Activated CD4-positive, alpha-beta memory T cell treated with anti-CD3 and anti-CD28 coated beads for 36 hours (primary cell): ENCODE results near the gene PCBD1. TPM values are rescaled to one million over a fixed set of nuclear protein-coding genes. Genes with fewer than 3 reads are reported as not detected.
"Not testable (repeated sequence)": the region's sequence is repeated elsewhere in the genome, so short reads cannot be mapped to it uniquely, and the experiment has no call there.

Experiments used
- CTCF ChIA-PET: fragments of 350-600 bp; sonication (Branson Sonifier 250); formaldehyde crosslinking; loops from one replicate; lab custom pipeline; 2021; ENCODE audit warnings: antibody characterized with exemption, inconsistent platforms; lab: Charles Lee
- POLR2A ChIA-PET: fragments of 350-600 bp; sonication (Branson Sonifier 250); formaldehyde crosslinking; loops from one replicate; lab custom pipeline; 2021; ENCODE audit warnings: antibody characterized with exemption; lab: Charles Lee
- DNase-seq: peaks from one replicate; pipeline ENCODE4 v3.0.0-alpha.2; 2020
- H3K27ac Mint-ChIP-seq: one replicate; pipeline ENCODE4 v1.8.0; 2021; ENCODE audit warnings: mixed read lengths
- H3K27me3 Mint-ChIP-seq: one replicate; pipeline ENCODE4 v1.8.0; 2021; ENCODE audit warnings: mixed read lengths
- H3K36me3 Mint-ChIP-seq: one replicate; pipeline ENCODE4 v1.8.0; 2021; ENCODE audit warnings: mixed read lengths
- H3K4me1 Mint-ChIP-seq: one replicate; pipeline ENCODE4 v1.8.0; 2021; ENCODE audit warnings: low read depth, mixed read lengths
- H3K4me3 Mint-ChIP-seq: one replicate; pipeline ENCODE4 v1.8.0; 2021; ENCODE audit warnings: mild to moderate bottlenecking, mixed read lengths
- H3K9me3 Mint-ChIP-seq: one replicate; pipeline ENCODE4 v1.8.0; 2021; ENCODE audit warnings: mixed read lengths
- intact Hi-C: fragments of 100-400 bp; cut with micrococcal nuclease; formaldehyde crosslinking; loops from one replicate; pipeline ENCODE4 v1.15.1; 2023
- total RNA-seq, 2 experiments: library from RNA; stranded (reverse); gene quantifications; one replicate each; pipeline ENCODE4 v1.2.3, GENCODE V29; 2021

The PCBD1 gene
- total RNA-seq, 2 experiments from 2014 or later, result 53.4 to 56.7 TPM

GRCh38 chr10:70874061-70874460 lies 14.3 kb downstream of the PCBD1 start:
- POLR2A ChIA-PET, result no interaction called here
- CTCF ChIA-PET, result no interaction called here
- DNase-seq, result no peak
- Mint-ChIP-seq H3K27ac (no peak overlapping the region), H3K4me3 (no peak overlapping the region), H3K36me3 (peaks cover 38% of the 10 kb centered on the region), H3K27me3 (no peaks in the 10 kb centered on the region), H3K9me3 (no peaks in the 10 kb centered on the region), H3K4me1 (peaks cover 2% of the 10 kb centered on the region)
- intact Hi-C loops, result no loop called here

GRCh38 chr10:70872291-70872690 lies 16.1 kb downstream of the PCBD1 start:
- no peak overlapping the region for H3K4me3 Mint-ChIP-seq
- no peaks in the 10 kb centered on the region for H3K27me3 Mint-ChIP-seq
- H3K27ac Mint-ChIP-seq, result no peak overlapping the region
- ChIA-PET POLR2A (no interaction called here), CTCF (interaction anchor here (1.0 to 2.3 kb wide), 2 partner anchors 8 to 9 kb away, joined by 3 to 11 read pairs; no protein-coding TSS in a partner anchor)
- H3K4me1 Mint-ChIP-seq, result no peaks in the 10 kb centered on the region
- H3K36me3 Mint-ChIP-seq, result peaks cover 41% of the 10 kb centered on the region
- H3K9me3 Mint-ChIP-seq, result no peaks in the 10 kb centered on the region
- DNase-seq, result no peak
- intact Hi-C loops, result no loop called here

GRCh38 chr10:70866424-70866823 lies 21.9 kb downstream of the PCBD1 start:
- peaks cover 47% of the 10 kb centered on the region for H3K36me3 Mint-ChIP-seq
- intact Hi-C loops, result no loop called here
- POLR2A ChIA-PET, result no interaction called here

GRCh38 chr10:70864935-70865334 lies 23.4 kb downstream of the PCBD1 start:
- Mint-ChIP-seq H3K27ac (no peak overlapping the region), H3K9me3 (no peaks in the 10 kb centered on the region), H3K27me3 (no peaks in the 10 kb centered on the region), H3K36me3 (peaks cover 52% of the 10 kb centered on the region), H3K4me3 (no peak overlapping the region), H3K4me1 (peaks cover 23% of the 10 kb centered on the region)
- intact Hi-C loops, result no loop called here
- POLR2A ChIA-PET, result interaction anchor here (1.7 kb wide), 1 partner anchor 32 kb away, joined by 5 read pairs; no protein-coding TSS in a partner anchor
- no peak for DNase-seq
- CTCF ChIA-PET, result interaction anchor here (0.6 to 1.4 kb wide), 3 partner anchors 16 to 592 kb away, joined by 3 to 5 read pairs (median 4); no protein-coding TSS in a partner anchor

More at GRCh38 chr10:70866424-70866823, 21.9 kb downstream of the PCBD1 start:
- no peak overlapping the region for H3K27ac Mint-ChIP-seq
- DNase-seq, result no peak
- H3K4me3 Mint-ChIP-seq, result no peak overlapping the region
- CTCF ChIA-PET, result no interaction called here
- H3K4me1 Mint-ChIP-seq, result peaks cover 23% of the 10 kb centered on the region
- no peaks in the 10 kb centered on the region for H3K27me3 Mint-ChIP-seq
- no peaks in the 10 kb centered on the region for H3K9me3 Mint-ChIP-seq

GRCh38 chr10:70863470-70864160 lies 24.8 kb downstream of the PCBD1 start:
- Mint-ChIP-seq H3K4me3 (no peak overlapping the region), H3K27me3 (no peaks in the 10 kb centered on the region), H3K4me1 (peaks cover 23% of the 10 kb centered on the region), H3K9me3 (no peaks in the 10 kb centered on the region), H3K27ac (peak overlapping the region; percentile 82), H3K36me3 (peaks cover 51% of the 10 kb centered on the region)
- intact Hi-C loops, result loop anchor here (1.0 kb wide), 2 partner anchors 30 to 42 kb away; no protein-coding TSS in a partner anchor
- no peak for DNase-seq
- ChIA-PET CTCF (interaction anchor here (1.0 to 1.4 kb wide), 3 partner anchors 8 to 46 kb away, joined by 3 to 7 read pairs (median 5); no protein-coding TSS in a partner anchor), POLR2A (interaction anchor here (1.1 to 1.7 kb wide), 2 partner anchors 31 to 43 kb away, joined by 4 to 5 read pairs; no protein-coding TSS in a partner anchor)

- H3K4me3 Mint-ChIP-seq, CTCF ChIA-PET, intact Hi-C loops, DNase-seq, H3K27ac Mint-ChIP-seq, H3K27me3 Mint-ChIP-seq, H3K9me3 Mint-ChIP-seq, POLR2A ChIA-PET: not testable (repeated sequence)
- H3K4me1 Mint-ChIP-seq, result peaks cover 25% of the 10 kb centered on the region
- H3K36me3 Mint-ChIP-seq, result peaks cover 56% of the 10 kb centered on the region
Measured at GRCh38 chr10:70861495-70862197, 26.7 kb downstream of the PCBD1 start.

GRCh38 chr10:70858759-70859158 lies 29.6 kb downstream of the PCBD1 start:
- no peaks in the 10 kb centered on the region for H3K27me3 Mint-ChIP-seq
- H3K27ac Mint-ChIP-seq, result peak overlapping the region; percentile 4
- peaks cover 10% of the 10 kb centered on the region for H3K4me1 Mint-ChIP-seq
- POLR2A ChIA-PET, result interaction anchor here (0.8 kb wide), 1 partner anchor 12 kb away, joined by 3 read pairs; no protein-coding TSS in a partner anchor
- H3K4me3 Mint-ChIP-seq, result no peak overlapping the region
- CTCF ChIA-PET, result interaction anchor here (0.7 to 2.7 kb wide), 2 partner anchors 23 to 43 kb away, joined by 3 to 9 read pairs; partner anchors contain the start of gene SGPL1
- no peaks in the 10 kb centered on the region for H3K9me3 Mint-ChIP-seq
- intact Hi-C loops, result no loop called here
- peaks cover 52% of the 10 kb centered on the region for H3K36me3 Mint-ChIP-seq
- DNase-seq, result no peak

- DNase-seq, result no peak
- Mint-ChIP-seq H3K4me3 (no peak overlapping the region), H3K9me3 (no peaks in the 10 kb centered on the region), H3K4me1 (peaks cover 2% of the 10 kb centered on the region), H3K36me3 (peaks cover 56% of the 10 kb centered on the region), H3K27me3 (no peaks in the 10 kb centered on the region), H3K27ac (no peak overlapping the region)
- intact Hi-C loops, result no loop called here
- POLR2A ChIA-PET, result no interaction called here
- CTCF ChIA-PET, result interaction anchor here (0.8 to 2.7 kb wide), 4 partner anchors 23 to 71 kb away, joined by 3 to 9 read pairs (median 3); partner anchors contain the start of gene SGPL1
Measured at GRCh38 chr10:70856454-70856853, 31.9 kb downstream of the PCBD1 start.

- Mint-ChIP-seq H3K4me1 (peaks cover 15% of the 10 kb centered on the region), H3K9me3 (no peaks in the 10 kb centered on the region), H3K27ac (no peak overlapping the region), H3K27me3 (no peaks in the 10 kb centered on the region), H3K36me3 (peaks cover 61% of the 10 kb centered on the region), H3K4me3 (no peak overlapping the region)
- CTCF ChIA-PET, result interaction anchor here (0.7 to 2.4 kb wide), 2 partner anchors 10 to 38 kb away, joined by 6 to 7 read pairs; partner anchors contain the start of gene SGPL1
- no peak for DNase-seq
- POLR2A ChIA-PET, result no interaction called here
- intact Hi-C loops, result no loop called here
Measured at GRCh38 chr10:70853457-70853856, 34.9 kb downstream of the PCBD1 start.

GRCh38 chr10:70853038-70853437 lies 35.3 kb downstream of the PCBD1 start:
- no peak overlapping the region for H3K27ac Mint-ChIP-seq
- no peaks in the 10 kb centered on the region for H3K27me3 Mint-ChIP-seq
- ChIA-PET CTCF (interaction anchor here (2.4 kb wide), 1 partner anchor 37 kb away, joined by 6 read pairs; the partner anchor contains the start of gene SGPL1), POLR2A (no interaction called here)
- H3K4me1 Mint-ChIP-seq, result peaks cover 16% of the 10 kb centered on the region
- no peak overlapping the region for H3K4me3 Mint-ChIP-seq
- intact Hi-C loops, result no loop called here
- peaks cover 57% of the 10 kb centered on the region for H3K36me3 Mint-ChIP-seq
- no peaks in the 10 kb centered on the region for H3K9me3 Mint-ChIP-seq
- no peak for DNase-seq

GRCh38 chr10:70851597-70852475 lies 36.5 kb downstream of the PCBD1 start:
- Mint-ChIP-seq H3K27ac (no peak overlapping the region), H3K4me3 (no peak overlapping the region), H3K27me3 (no peaks in the 10 kb centered on the region), H3K4me1 (peaks cover 24% of the 10 kb centered on the region), H3K36me3 (peaks cover 59% of the 10 kb centered on the region), H3K9me3 (no peaks in the 10 kb centered on the region)
- DNase-seq, result no peak
- intact Hi-C loops, result no loop called here
- CTCF ChIA-PET, result no interaction called here
- POLR2A ChIA-PET, result interaction anchor here (0.7 kb wide), 1 partner anchor 11 kb away, joined by 3 read pairs; no protein-coding TSS in a partner anchor
